ENCODE measurements around the gene DNAH5.

DNAH5 gene

DNA sequence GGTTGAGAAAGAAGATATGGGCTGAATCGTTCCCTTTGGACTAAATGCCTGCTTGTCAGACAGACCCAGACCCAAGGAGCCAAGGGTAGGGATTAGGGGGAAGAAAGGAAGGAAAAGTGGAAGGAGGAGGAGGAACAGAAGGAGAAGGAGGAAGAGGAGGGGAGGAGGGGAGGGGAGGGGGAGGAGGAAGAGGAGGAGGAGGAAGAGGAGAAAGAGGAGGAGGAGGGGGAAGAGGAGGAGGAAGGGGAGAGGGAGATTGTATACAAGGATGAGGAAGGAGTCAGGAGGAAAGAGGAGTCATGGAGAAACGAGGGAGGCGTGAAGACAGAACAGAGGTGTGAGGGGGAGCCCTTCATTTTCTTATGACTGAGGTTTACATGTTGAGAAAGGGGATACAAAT is 46.9 kb upstream of the DNAH5 start:
- TF ChIP-seq CTCF (IDR thresholded peaks at IDR 0.05; ENCODE audit: low read length): no peak
- no peak for TF ChIP-seq EZH2 (IDR thresholded peaks at IDR 0.05; ENCODE audit: borderline replicate concordance, low read length)
- Histone ChIP-seq H3K4me1 (ENCODE audit: insufficient read depth, low read length, severe bottlenecking) (no peaks in the 10 kb centered on the region), H4K20me1 (ENCODE audit: insufficient read depth, low read length) (no peaks in the 10 kb centered on the region), H3K9me3 (ENCODE audit: low read length) (no peaks in the 10 kb centered on the region), H3K9me2 (ENCODE audit: low read depth, low read length) (no peaks in the 10 kb centered on the region), H3K27me3 (ENCODE audit: insufficient read depth, low read length) (no peaks in the 10 kb centered on the region), H3F3A (ENCODE audit: insufficient read depth, low read length) (no peaks in the 10 kb centered on the region), H2AFZ (ENCODE audit: low read length) (no peak overlapping the region), H3K4me2 (ENCODE audit: low read length) (no peak overlapping the region), H3K27ac (ENCODE audit: low read depth, low read length, poor library complexity, severe bottlenecking) (no peak overlapping the region), H3K9ac (ENCODE audit: low read length) (no peak overlapping the region), H3K36me3 (ENCODE audit: insufficient read depth, low read length) (no peaks in the 10 kb centered on the region), H3K4me3 (ENCODE audit: low read depth, low read length, poor library complexity, severe bottlenecking) (no peak overlapping the region), H3K79me2 (ENCODE audit: insufficient read depth, low read length) (no peaks in the 10 kb centered on the region)

DNA sequence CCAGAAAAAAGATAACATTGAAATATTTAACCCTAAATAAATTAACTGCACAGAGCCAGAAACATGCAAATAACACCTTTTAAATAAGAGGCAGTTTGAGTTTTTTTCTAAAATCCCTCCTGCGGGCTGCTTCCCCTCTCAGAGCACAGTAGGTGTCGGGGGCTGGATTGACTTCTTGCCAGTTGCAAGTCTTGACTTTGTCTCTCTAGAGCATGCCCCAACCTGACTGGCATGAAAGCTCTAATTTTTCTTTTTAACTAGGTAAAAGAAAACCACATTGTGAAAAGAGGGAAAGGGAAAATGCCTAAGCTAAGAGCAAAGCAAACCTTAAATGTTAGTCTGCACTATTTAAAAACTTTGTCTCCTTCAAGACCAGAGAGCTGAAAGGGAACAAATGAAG is 46.4 kb upstream of the DNAH5 start:
- Histone ChIP-seq H3K36me3 (ENCODE audit: insufficient read depth, low read length) (no peaks in the 10 kb centered on the region), H4K20me1 (ENCODE audit: insufficient read depth, low read length) (no peaks in the 10 kb centered on the region), H3K4me1 (ENCODE audit: insufficient read depth, low read length, severe bottlenecking) (no peaks in the 10 kb centered on the region), H3K9ac (ENCODE audit: low read length) (no peak overlapping the region), H3K27me3 (ENCODE audit: insufficient read depth, low read length) (no peaks in the 10 kb centered on the region), H3K27ac (ENCODE audit: low read depth, low read length, poor library complexity, severe bottlenecking) (no peak overlapping the region), H3K4me2 (ENCODE audit: low read length) (no peak overlapping the region), H2AFZ (ENCODE audit: low read length) (no peak overlapping the region), H3K9me3 (ENCODE audit: low read length) (no peaks in the 10 kb centered on the region), H3F3A (ENCODE audit: insufficient read depth, low read length) (no peaks in the 10 kb centered on the region), H3K4me3 (ENCODE audit: low read depth, low read length, poor library complexity, severe bottlenecking) (no peak overlapping the region), H3K9me2 (ENCODE audit: low read depth, low read length) (no peaks in the 10 kb centered on the region), H3K79me2 (ENCODE audit: insufficient read depth, low read length) (no peaks in the 10 kb centered on the region)
- TF ChIP-seq CTCF (IDR thresholded peaks at IDR 0.05; ENCODE audit: low read length): no peak
- no peak for TF ChIP-seq EZH2 (IDR thresholded peaks at IDR 0.05; ENCODE audit: borderline replicate concordance, low read length)

DNA sequence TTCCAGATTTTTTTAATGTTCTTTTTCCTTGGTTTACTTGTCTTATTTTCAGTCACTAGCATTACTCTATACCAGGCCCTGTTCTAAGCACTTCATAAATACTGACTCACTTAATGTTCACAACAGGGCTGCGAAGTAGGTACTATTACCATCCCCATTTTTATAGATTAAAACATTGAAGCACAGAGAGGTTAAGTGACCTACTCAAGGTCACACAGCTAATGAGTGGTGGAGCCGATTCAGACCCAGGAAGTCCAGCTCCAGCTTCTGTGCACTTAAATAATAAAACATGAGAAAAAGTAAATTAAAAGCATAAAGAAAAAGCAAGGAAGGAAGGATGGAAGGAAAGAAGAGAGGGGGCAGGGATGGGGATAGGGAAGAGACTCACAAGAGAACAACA is 45.3 kb upstream of the DNAH5 start:
- no peak for TF ChIP-seq EZH2 (IDR thresholded peaks at IDR 0.05; ENCODE audit: borderline replicate concordance, low read length)
- no peak for TF ChIP-seq CTCF (IDR thresholded peaks at IDR 0.05; ENCODE audit: low read length)
- Histone ChIP-seq H3K36me3 (ENCODE audit: insufficient read depth, low read length) (no peaks in the 10 kb centered on the region), H3K27me3 (ENCODE audit: insufficient read depth, low read length) (no peaks in the 10 kb centered on the region), H3K9me2 (ENCODE audit: low read depth, low read length) (no peaks in the 10 kb centered on the region), H3K9me3 (ENCODE audit: low read length) (no peaks in the 10 kb centered on the region), H3F3A (ENCODE audit: insufficient read depth, low read length) (no peaks in the 10 kb centered on the region), H3K4me2 (ENCODE audit: low read length) (no peak overlapping the region), H3K4me1 (ENCODE audit: insufficient read depth, low read length, severe bottlenecking) (no peaks in the 10 kb centered on the region), H4K20me1 (ENCODE audit: insufficient read depth, low read length) (no peaks in the 10 kb centered on the region), H3K27ac (ENCODE audit: low read depth, low read length, poor library complexity, severe bottlenecking) (no peak overlapping the region), H2AFZ (ENCODE audit: low read length) (no peak overlapping the region), H3K4me3 (ENCODE audit: low read depth, low read length, poor library complexity, severe bottlenecking) (no peak overlapping the region), H3K9ac (ENCODE audit: low read length) (no peak overlapping the region), H3K79me2 (ENCODE audit: insufficient read depth, low read length) (no peaks in the 10 kb centered on the region)
